ENCODE measurements around the gene KLHL1. TPM values are rescaled to one million over a fixed set of nuclear protein-coding genes. Genes with fewer than 3 reads are reported as not detected.

Gene KLHL1
- total and polyA plus RNA-seq, 2 of the 4 experiments (the other 2 are of a cell fraction): not detected

DNA sequence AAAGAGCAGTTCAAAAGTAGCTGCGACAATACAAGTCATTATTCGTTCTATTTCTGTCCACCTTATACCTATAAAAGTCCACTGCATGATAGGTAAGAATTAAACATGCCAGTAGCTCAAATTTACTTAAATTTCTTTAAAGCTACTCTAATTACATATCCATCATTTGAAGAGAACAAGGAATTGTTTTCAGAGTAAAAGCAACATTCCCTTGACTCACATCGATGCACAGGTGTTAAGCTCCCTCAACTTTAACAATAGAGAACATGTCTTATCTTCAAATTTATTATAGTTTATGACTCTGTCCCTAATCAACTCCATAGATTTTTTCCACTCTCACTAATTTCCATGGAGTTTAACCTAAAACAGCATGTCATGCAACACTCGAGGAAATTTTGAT is 158.1 kb downstream of the KLHL1 start:
- Histone ChIP-seq H2BK15ac (ENCODE audit: low read depth, low read length) (no peak overlapping the region), H3K36me3 (ENCODE audit: control insufficient read depth, insufficient read depth, low read length) (no peaks in the 10 kb centered on the region), H3K9ac (ENCODE audit: low read depth, low read length) (no peak overlapping the region), H2AFZ (replicated peaks; ENCODE audit: low read length, poor library complexity) (no peak overlapping the region), H2BK5ac (ENCODE audit: low read depth, low read length, poor library complexity, severe bottlenecking) (no peak overlapping the region), H3K4me2 (ENCODE audit: low read depth, low read length) (no peak overlapping the region), H3K4me3 (ENCODE audit: insufficient read depth, low read depth, low read length) (no peak overlapping the region), H3K9me3 (ENCODE audit: control insufficient read depth, insufficient read depth, low read length) (peaks cover 3% of the 10 kb centered on the region), H3K56ac (ENCODE audit: extremely low read depth, insufficient read depth, low read length) (no peak overlapping the region), H3K18ac (ENCODE audit: low read depth, low read length) (no peak overlapping the region), H3K23ac (ENCODE audit: low read depth, low read length) (no peak overlapping the region), H4K8ac (ENCODE audit: low read depth in 2 of 2, low read length in 2 of 2) (no peak overlapping the region), H2BK120ac (ENCODE audit: low read depth, low read length) (no peak overlapping the region), H3K14ac (replicated peaks; ENCODE audit: low read depth, low read length) (no peak overlapping the region), H3K79me1 (ENCODE audit: low read depth in 1 of 2, low read length in 2 of 2) (no peaks in the 10 kb centered on the region), H4K20me1 (ENCODE audit: insufficient read depth, low read length) (no peaks in the 10 kb centered on the region), H4K5ac (ENCODE audit: low read depth, low read length) (no peak overlapping the region), H3K4me1 (ENCODE audit: control insufficient read depth, insufficient read depth, low read length) (no peaks in the 10 kb centered on the region), H3K27me3 (ENCODE audit: control insufficient read depth, insufficient read depth, low read length) (no peaks in the 10 kb centered on the region), H3K4ac (ENCODE audit: low read depth, low read length) (no peak overlapping the region), H4K91ac (ENCODE audit: insufficient read depth, low read depth, low read length) (no peak overlapping the region), H2AK9ac (replicated peaks; ENCODE audit: low read depth, low read length, poor library complexity) (no peak overlapping the region), H2AK5ac (ENCODE audit: low read depth, low read length) (no peak overlapping the region), H2BK20ac (ENCODE audit: low read depth, low read length) (no peak overlapping the region), H3K27ac (ENCODE audit: insufficient read depth, low read length) (no peak overlapping the region), H3K9me1 (ENCODE audit: insufficient read depth, low read length) (no peaks in the 10 kb centered on the region)
- dilution Hi-C loops (cut with HindIII; ENCODE audit: low sequenced_read_pairs, unreplicated experiment): no loop called here
- ATAC-seq (ENCODE audit: low read depth) (no peak), DNase-seq (no peak)
- ChIA-PET POLR2A (ENCODE audit: unreplicated experiment) (no interaction called here), CTCF (interaction anchor here (0.6 kb wide), 1 partner anchor 818 kb away, joined by 3 read pairs; no protein-coding TSS in a partner anchor)
- no CpG with 5 or more reads among the region's 4 CpGs for WGBS, 2 experiments (ENCODE audit: extremely low coverage in 2 of 2, insufficient read length in 1 of 2)
- intact Hi-C loops (cut with micrococcal nuclease): no loop called here
- no TSS peak for BruUV-seq (replicated peaks)
- in situ Hi-C loops (cut with MboI; ENCODE audit: low sequenced_read_pairs): no loop called here
- no peak for TF ChIP-seq MAZ (IDR thresholded peaks at IDR 0.05; ENCODE audit: borderline replicate concordance, low read depth, low read length)
- TF ChIP-seq CHD1 (IDR thresholded peaks at IDR 0.05; ENCODE audit: low read depth, low read length): no peak
- TF ChIP-seq RFX5 (IDR thresholded peaks at IDR 0.05; ENCODE audit: low read depth, low read length): no peak
- TF ChIP-seq, protein P1, sequence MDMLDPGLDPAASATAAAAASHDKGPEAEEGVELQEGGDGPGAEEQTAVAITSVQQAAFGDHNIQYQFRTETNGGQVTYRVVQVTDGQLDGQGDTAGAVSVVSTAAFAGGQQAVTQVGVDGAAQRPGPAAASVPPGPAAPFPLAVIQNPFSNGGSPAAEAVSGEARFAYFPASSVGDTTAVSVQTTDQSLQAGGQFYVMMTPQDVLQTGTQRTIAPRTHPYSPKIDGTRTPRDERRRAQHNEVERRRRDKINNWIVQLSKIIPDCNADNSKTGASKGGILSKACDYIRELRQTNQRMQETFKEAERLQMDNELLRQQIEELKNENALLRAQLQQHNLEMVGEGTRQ (IDR thresholded peaks at IDR 0.05; ENCODE audit: low read depth, low read length): no peak
- TF ChIP-seq MXI1 (IDR thresholded peaks at IDR 0.05; ENCODE audit: borderline replicate concordance, low read depth, low read length): no peak
- TF ChIP-seq, protein P2, sequence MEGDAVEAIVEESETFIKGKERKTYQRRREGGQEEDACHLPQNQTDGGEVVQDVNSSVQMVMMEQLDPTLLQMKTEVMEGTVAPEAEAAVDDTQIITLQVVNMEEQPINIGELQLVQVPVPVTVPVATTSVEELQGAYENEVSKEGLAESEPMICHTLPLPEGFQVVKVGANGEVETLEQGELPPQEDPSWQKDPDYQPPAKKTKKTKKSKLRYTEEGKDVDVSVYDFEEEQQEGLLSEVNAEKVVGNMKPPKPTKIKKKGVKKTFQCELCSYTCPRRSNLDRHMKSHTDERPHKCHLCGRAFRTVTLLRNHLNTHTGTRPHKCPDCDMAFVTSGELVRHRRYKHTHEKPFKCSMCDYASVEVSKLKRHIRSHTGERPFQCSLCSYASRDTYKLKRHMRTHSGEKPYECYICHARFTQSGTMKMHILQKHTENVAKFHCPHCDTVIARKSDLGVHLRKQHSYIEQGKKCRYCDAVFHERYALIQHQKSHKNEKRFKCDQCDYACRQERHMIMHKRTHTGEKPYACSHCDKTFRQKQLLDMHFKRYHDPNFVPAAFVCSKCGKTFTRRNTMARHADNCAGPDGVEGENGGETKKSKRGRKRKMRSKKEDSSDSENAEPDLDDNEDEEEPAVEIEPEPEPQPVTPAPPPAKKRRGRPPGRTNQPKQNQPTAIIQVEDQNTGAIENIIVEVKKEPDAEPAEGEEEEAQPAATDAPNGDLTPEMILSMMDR (conservative IDR thresholded peaks at IDR 0.05; ENCODE audit: low read depth, low read length): no peak
- no peak for TF ChIP-seq CEBPB (IDR thresholded peaks at IDR 0.05; ENCODE audit: low read depth, low read length)
- TF ChIP-seq RAD21 (IDR thresholded peaks at IDR 0.05; ENCODE audit: low read length): no peak
- no peak for TF ChIP-seq POLR2A (IDR thresholded peaks at IDR 0.05; ENCODE audit: low read depth, low read length)
- no peak for TF ChIP-seq BHLHE40 (IDR thresholded peaks at IDR 0.05; ENCODE audit: low read depth, low read length)
- no peak for TF ChIP-seq SMC3 (IDR thresholded peaks at IDR 0.05; ENCODE audit: low read depth, low read length)
- TF ChIP-seq MAFK (IDR thresholded peaks at IDR 0.05; ENCODE audit: low read depth, low read length): no peak
- TF ChIP-seq RCOR1 (IDR thresholded peaks at IDR 0.05; ENCODE audit: insufficient replicate concordance, low read length): no peak
- TF ChIP-seq NFE2L2 (IDR thresholded peaks at IDR 0.05; ENCODE audit: low read depth, low read length): no peak
- no peak for TF ChIP-seq FOS (IDR thresholded peaks at IDR 0.05; ENCODE audit: low read depth, low read length)
- TF ChIP-seq, protein P3, sequence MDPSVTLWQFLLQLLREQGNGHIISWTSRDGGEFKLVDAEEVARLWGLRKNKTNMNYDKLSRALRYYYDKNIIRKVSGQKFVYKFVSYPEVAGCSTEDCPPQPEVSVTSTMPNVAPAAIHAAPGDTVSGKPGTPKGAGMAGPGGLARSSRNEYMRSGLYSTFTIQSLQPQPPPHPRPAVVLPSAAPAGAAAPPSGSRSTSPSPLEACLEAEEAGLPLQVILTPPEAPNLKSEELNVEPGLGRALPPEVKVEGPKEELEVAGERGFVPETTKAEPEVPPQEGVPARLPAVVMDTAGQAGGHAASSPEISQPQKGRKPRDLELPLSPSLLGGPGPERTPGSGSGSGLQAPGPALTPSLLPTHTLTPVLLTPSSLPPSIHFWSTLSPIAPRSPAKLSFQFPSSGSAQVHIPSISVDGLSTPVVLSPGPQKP (IDR thresholded peaks at IDR 0.05; ENCODE audit: borderline replicate concordance, low read depth, low read length): no peak
